Liver (tissue), 9 donors: ENCODE results near the gene MIER1. TPM values are rescaled to one million over a fixed set of nuclear protein-coding genes. Genes with fewer than 3 reads are reported as not detected.

Source experiments
- DNase-seq: peaks from one replicate; pipeline ENCODE4 v3.0.0-alpha.2; 2017; ENCODE audit warnings: low spot score
- H3K27ac ChIP-seq, 2 donors: one replicate each; pipeline ENCODE4 v1.7.0; 2013; ENCODE audit warnings: inconsistent platforms in 2 of 2, low read length in 2 of 2, control low read depth in 1 of 2, low read depth in 1 of 2, mild to moderate bottlenecking in 1 of 2
- H3K27me3 ChIP-seq, 4 donors: one replicate each; pipeline versions ENCODE4 v1.6.1 to v1.7.0; 2013; ENCODE audit warnings: low read length in 3 of 4, inconsistent platforms in 1 of 4, mild to moderate bottlenecking in 1 of 4, moderate library complexity in 1 of 4; ENCODE audit not compliant: control insufficient read depth in 4 of 4, insufficient read depth in 4 of 4
- H3K36me3 ChIP-seq, 4 donors: one replicate each; pipeline versions ENCODE4 v1.6.1 to v1.7.0; 2013; ENCODE audit warnings: low read length in 3 of 4, mild to moderate bottlenecking in 3 of 4, low read depth in 1 of 4, moderate library complexity in 1 of 4; ENCODE audit not compliant: control insufficient read depth in 4 of 4, insufficient read depth in 3 of 4
- H3K4me1 ChIP-seq, 4 donors: one replicate each; pipeline versions ENCODE4 v1.6.1 to v1.7.0; 2013; ENCODE audit warnings: low read length in 3 of 4, mild to moderate bottlenecking in 3 of 4, moderate library complexity in 1 of 4; ENCODE audit not compliant: control insufficient read depth in 4 of 4, insufficient read depth in 4 of 4
- H3K4me3 ChIP-seq, 3 donors: one replicate each; pipeline versions ENCODE4 v1.6.1 to v1.7.0; 2013; ENCODE audit warnings: low read length in 3 of 3, control low read depth in 1 of 3, low read depth in 1 of 3, mild to moderate bottlenecking in 1 of 3
- H3K9ac ChIP-seq, 2 donors: one replicate each; pipeline ENCODE4 v1.7.0; 2013; ENCODE audit warnings: low read length in 2 of 2, mild to moderate bottlenecking in 2 of 2, moderate library complexity in 2 of 2, control low read depth in 1 of 2, low read depth in 1 of 2
- H3K9me3 ChIP-seq, 4 donors: one replicate each; pipeline versions ENCODE4 v1.6.1 to v1.7.0; 2013; ENCODE audit warnings: low read length in 3 of 4; ENCODE audit not compliant: control insufficient read depth in 4 of 4
- EGR1 ChIP-seq, 2 donors: IDR thresholded peaks; 2 replicates each; pipeline ENCODE4 v1.6.1; 2016 to 2018; ENCODE audit warnings: antibody characterized with exemption in 2 of 2, low read depth in 2 of 2
- FOXA1 ChIP-seq: IDR thresholded peaks from 2 replicates; pipeline ENCODE4 v1.6.1; 2016; ENCODE audit warnings: antibody characterized with exemption
- FOXA2 ChIP-seq: IDR thresholded peaks from 2 replicates; pipeline ENCODE4 v1.6.1; 2016; ENCODE audit warnings: antibody characterized with exemption
- GABPA ChIP-seq, 2 donors: IDR thresholded peaks in 1 of 2; conservative IDR thresholded peaks in 1 of 2; 2 replicates each; pipeline ENCODE4 v1.6.1; 2016; ENCODE audit warnings: antibody characterized with exemption in 2 of 2, mild to moderate bottlenecking in 1 of 2, moderate library complexity in 1 of 2
- HNF4A ChIP-seq, 2 donors: conservative IDR thresholded peaks; 2 replicates each; pipeline ENCODE4 v1.6.1; 2016; ENCODE audit warnings: antibody characterized with exemption in 2 of 2, mild to moderate bottlenecking in 2 of 2
- HNF4G ChIP-seq: IDR thresholded peaks from 2 replicates; pipeline ENCODE4 v1.6.1; 2016; ENCODE audit warnings: antibody characterized with exemption
- JUND ChIP-seq, 2 donors: IDR thresholded peaks; 2 replicates each; pipeline ENCODE4 v1.6.1; 2016; ENCODE audit warnings: antibody characterized with exemption in 2 of 2
- NR2F2 ChIP-seq: IDR thresholded peaks from 2 replicates; pipeline ENCODE4 v1.6.1; 2016; ENCODE audit warnings: antibody characterized with exemption
- RAD21 ChIP-seq, 2 donors: IDR thresholded peaks; 2 replicates each; pipeline ENCODE4 v1.6.1; 2016; ENCODE audit warnings: antibody characterized with exemption in 2 of 2, mild to moderate bottlenecking in 2 of 2
- RXRA ChIP-seq, 2 donors: IDR thresholded peaks; 2 replicates each; pipeline ENCODE4 v1.6.1; 2017 to 2018; ENCODE audit warnings: antibody characterized with exemption in 2 of 2, mild to moderate bottlenecking in 1 of 2
- SP1 ChIP-seq: IDR thresholded peaks from 2 replicates; pipeline ENCODE4 v1.6.1; 2018; ENCODE audit warnings: antibody characterized with exemption, mild to moderate bottlenecking
- TAF1 ChIP-seq: conservative IDR thresholded peaks from 2 replicates; pipeline ENCODE4 v1.6.1; 2016; ENCODE audit warnings: antibody characterized with exemption, mild to moderate bottlenecking
- YY1 ChIP-seq: IDR thresholded peaks from 2 replicates; pipeline ENCODE4 v1.6.1; 2016; ENCODE audit warnings: antibody characterized with exemption, mild to moderate bottlenecking
- WGBS: extraction: QIAGEN DNeasy Blood & Tissue Kit; methylation state at CpG from one replicate; pipeline ENCODE4 v1.1.7; 2013; 5-methylcytosine and 5-hydroxymethylcytosine counted together
- polyA plus RNA-seq, 2 donors: library from polyadenylated mRNA; stranded (reverse) in 1 of 2; unstranded in 1 of 2; fragments of 200-250 nt in 1 of 2; fragments of >200 nt in 1 of 2; fragmentation: Nextera tagmentation in 1 of 2; extraction: Ambion mirVana in 1 of 2; gene quantifications; one replicate each; pipeline versions ENCODE4 v1.2.1 to v1.2.3, GENCODE V29; 2013 to 2015
- total RNA-seq, 2 donors: library from RNA; depleted of rRNA; stranded (reverse); fragments of >200 nt; gene quantifications; one replicate each; pipeline ENCODE4 v1.2.3, GENCODE V29; 2014
- TF ChIP-seq, protein P1 (sequence below): IDR thresholded peaks from 2 replicates; pipeline ENCODE4 v1.6.1; 2016; ENCODE audit warnings: antibody characterized with exemption
- TF ChIP-seq, protein P2 (sequence below): IDR thresholded peaks from 2 replicates; pipeline ENCODE4 v1.6.1; 2016; ENCODE audit warnings: antibody characterized with exemption
- TF ChIP-seq, protein P3 (sequence below): fragments of 150-350 bp; IDR thresholded peaks from 2 replicates; pipeline ENCODE4 v1.5.1; 2017; ENCODE audit warnings: improper control_type of control experiment, low read depth, low read length; ENCODE audit not compliant: missing input control
- TF ChIP-seq, protein P4 (sequence below): IDR thresholded peaks from 2 replicates; pipeline ENCODE4 v1.6.1; 2016; ENCODE audit warnings: antibody characterized with exemption, mild to moderate bottlenecking
- TF ChIP-seq, protein P5 (sequence below): IDR thresholded peaks from 2 replicates; pipeline ENCODE4 v1.6.1; 2016; ENCODE audit warnings: antibody characterized with exemption
- donor health status: healthy.
- donor health status: healthy.
- donor health status: healthy.
- donor health status: healthy.
- donor health status: healthy.

MIER1 gene
- total and polyA plus RNA-seq, 4 donors = 7.3 to 23.2 (median 16.6) TPM

DNA sequence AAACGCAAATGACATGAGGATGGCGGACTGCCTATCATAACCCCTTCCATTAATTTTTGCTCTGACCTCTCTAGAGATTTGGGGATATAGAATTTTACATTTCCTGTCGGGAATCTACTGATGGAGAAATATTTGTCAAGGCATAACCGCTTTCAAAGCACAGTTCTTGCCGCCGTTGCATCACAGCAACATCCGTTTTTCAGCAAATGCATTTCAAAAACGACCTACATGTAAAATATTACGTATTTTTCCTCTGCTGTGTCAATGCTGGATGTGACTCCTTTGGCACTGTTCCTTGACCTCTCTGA, 4.9 kb downstream of the MIER1 start:
- TF ChIP-seq SP1 (no peak), NR2F2 (peak; percentile 67), FOXA2 (no peak), TAF1 (no peak), RXRA (IDR thresholded peaks at IDR 0.05) (no peak), HNF4A (conservative IDR thresholded peaks at IDR 0.05) (no peak)
- TF ChIP-seq, protein P1, sequence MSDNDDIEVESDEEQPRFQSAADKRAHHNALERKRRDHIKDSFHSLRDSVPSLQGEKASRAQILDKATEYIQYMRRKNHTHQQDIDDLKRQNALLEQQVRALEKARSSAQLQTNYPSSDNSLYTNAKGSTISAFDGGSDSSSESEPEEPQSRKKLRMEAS = no peak
- TF ChIP-seq, protein P2, sequence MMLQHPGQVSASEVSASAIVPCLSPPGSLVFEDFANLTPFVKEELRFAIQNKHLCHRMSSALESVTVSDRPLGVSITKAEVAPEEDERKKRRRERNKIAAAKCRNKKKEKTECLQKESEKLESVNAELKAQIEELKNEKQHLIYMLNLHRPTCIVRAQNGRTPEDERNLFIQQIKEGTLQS = peak; percentile 50
- Histone ChIP-seq H3K9me3 (no peaks in the 10 kb centered on the region), H3K4me3 (peak overlapping the region; percentile 70 to 88 (median 81)), H3K36me3 (no peaks in the 10 kb centered on the region), H3K9ac (peak overlapping the region in 1 of 2 donors; percentile 38), H3K27ac (peak overlapping the region; percentile 94 to 99), H3K4me1 (peaks cover 1 to 31% (median 17%) of the 10 kb centered on the region in 4 donors), H3K27me3 (no peaks in the 10 kb centered on the region)
- WGBS = 15% methylated on average over 9 of the region's 9 CpGs
- DNase-seq = no peak

DNA sequence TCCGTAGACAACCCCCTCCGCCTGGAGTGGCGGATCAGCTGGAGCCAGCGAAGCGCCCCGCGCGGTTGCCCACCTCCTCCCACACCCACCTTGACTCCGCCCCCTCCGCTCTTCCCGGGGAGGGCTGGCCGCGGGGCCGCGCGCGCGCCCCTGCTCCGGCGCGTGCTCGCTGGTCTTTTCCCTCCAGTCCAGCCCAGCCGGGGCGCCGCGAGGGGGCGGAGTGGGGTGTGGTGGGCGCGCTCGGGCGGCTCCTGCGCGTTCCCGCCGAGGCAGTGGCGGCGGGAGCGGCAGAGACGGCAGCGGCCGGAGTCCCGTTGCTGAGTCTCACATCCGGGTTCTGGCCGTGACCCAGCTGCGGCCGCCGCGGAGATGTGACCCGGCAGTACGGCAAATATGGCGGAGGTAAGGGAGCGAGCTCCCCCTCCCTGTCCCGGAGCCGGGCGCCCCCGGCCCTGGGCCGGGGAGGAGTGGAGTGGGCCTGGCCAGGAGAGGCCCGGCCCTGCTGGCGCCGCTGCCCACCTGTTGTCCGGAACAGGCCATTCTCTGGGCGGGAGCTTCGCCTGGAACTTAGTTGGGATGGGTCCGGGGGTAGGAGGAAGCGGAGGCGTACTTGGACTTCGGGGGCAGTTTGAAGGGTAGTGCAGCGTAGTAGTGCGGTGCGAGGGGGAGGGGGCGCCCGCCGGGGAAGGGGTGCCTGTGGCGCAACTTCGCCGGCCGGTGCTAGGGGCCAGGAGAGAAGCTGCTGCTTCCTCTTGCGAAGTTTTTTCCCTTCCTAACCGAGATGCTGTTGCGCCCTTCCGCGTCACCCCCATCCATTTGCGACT, 5.4 kb downstream of the MIER1 start:
- peaks cover 1 to 34% (median 18%) of the 10 kb centered on the region in 4 donors for H3K4me1 ChIP-seq
- H3K9me3 ChIP-seq = no peaks in the 10 kb centered on the region
- WGBS = under 1% methylated on average over 83 of the region's 83 CpGs
- H3K9ac ChIP-seq = peak overlapping the region; percentile 76 to 99
- H3K27ac ChIP-seq = peak overlapping the region; percentile 94 to 99
- H3K36me3 ChIP-seq = no peaks in the 10 kb centered on the region
- peak; percentile 95 for DNase-seq
- peak overlapping the region; percentile 82 to 97 (median 88) for H3K4me3 ChIP-seq
- TF ChIP-seq NR2F2 = no peak
- TF ChIP-seq HNF4A (conservative IDR thresholded peaks at IDR 0.05) = peak in 1 of 2 donors; percentile 22
- TF ChIP-seq JUND (IDR thresholded peaks at IDR 0.05) = no peak
- peak; percentile 39 for TF ChIP-seq SP1
- TF ChIP-seq, protein P3, sequence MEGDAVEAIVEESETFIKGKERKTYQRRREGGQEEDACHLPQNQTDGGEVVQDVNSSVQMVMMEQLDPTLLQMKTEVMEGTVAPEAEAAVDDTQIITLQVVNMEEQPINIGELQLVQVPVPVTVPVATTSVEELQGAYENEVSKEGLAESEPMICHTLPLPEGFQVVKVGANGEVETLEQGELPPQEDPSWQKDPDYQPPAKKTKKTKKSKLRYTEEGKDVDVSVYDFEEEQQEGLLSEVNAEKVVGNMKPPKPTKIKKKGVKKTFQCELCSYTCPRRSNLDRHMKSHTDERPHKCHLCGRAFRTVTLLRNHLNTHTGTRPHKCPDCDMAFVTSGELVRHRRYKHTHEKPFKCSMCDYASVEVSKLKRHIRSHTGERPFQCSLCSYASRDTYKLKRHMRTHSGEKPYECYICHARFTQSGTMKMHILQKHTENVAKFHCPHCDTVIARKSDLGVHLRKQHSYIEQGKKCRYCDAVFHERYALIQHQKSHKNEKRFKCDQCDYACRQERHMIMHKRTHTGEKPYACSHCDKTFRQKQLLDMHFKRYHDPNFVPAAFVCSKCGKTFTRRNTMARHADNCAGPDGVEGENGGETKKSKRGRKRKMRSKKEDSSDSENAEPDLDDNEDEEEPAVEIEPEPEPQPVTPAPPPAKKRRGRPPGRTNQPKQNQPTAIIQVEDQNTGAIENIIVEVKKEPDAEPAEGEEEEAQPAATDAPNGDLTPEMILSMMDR = peak; percentile 48
- no peak for TF ChIP-seq FOXA1
- peak; percentile 8 for TF ChIP-seq HNF4G
- no peak for TF ChIP-seq FOXA2
- peak; percentile 91 for TF ChIP-seq YY1
- TF ChIP-seq TAF1 = peak; percentile 72
- TF ChIP-seq RAD21 (IDR thresholded peaks at IDR 0.05) = no peak
- TF ChIP-seq GABPA (IDR thresholded peaks at IDR 0.05 in 1 of 2, conservative IDR thresholded peaks at IDR 0.05 in 1 of 2) = peak in 1 of 2 donors; percentile 26
- TF ChIP-seq, protein P1 = no peak
- no peak for TF ChIP-seq RXRA (IDR thresholded peaks at IDR 0.05)
- TF ChIP-seq, protein P4, sequence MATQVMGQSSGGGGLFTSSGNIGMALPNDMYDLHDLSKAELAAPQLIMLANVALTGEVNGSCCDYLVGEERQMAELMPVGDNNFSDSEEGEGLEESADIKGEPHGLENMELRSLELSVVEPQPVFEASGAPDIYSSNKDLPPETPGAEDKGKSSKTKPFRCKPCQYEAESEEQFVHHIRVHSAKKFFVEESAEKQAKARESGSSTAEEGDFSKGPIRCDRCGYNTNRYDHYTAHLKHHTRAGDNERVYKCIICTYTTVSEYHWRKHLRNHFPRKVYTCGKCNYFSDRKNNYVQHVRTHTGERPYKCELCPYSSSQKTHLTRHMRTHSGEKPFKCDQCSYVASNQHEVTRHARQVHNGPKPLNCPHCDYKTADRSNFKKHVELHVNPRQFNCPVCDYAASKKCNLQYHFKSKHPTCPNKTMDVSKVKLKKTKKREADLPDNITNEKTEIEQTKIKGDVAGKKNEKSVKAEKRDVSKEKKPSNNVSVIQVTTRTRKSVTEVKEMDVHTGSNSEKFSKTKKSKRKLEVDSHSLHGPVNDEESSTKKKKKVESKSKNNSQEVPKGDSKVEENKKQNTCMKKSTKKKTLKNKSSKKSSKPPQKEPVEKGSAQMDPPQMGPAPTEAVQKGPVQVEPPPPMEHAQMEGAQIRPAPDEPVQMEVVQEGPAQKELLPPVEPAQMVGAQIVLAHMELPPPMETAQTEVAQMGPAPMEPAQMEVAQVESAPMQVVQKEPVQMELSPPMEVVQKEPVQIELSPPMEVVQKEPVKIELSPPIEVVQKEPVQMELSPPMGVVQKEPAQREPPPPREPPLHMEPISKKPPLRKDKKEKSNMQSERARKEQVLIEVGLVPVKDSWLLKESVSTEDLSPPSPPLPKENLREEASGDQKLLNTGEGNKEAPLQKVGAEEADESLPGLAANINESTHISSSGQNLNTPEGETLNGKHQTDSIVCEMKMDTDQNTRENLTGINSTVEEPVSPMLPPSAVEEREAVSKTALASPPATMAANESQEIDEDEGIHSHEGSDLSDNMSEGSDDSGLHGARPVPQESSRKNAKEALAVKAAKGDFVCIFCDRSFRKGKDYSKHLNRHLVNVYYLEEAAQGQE = no peak
- TF ChIP-seq EGR1 (IDR thresholded peaks at IDR 0.05; ENCODE audit: low read depth in 2 of 2) = peak in 1 of 2 donors; percentile 73
- TF ChIP-seq, protein P5, sequence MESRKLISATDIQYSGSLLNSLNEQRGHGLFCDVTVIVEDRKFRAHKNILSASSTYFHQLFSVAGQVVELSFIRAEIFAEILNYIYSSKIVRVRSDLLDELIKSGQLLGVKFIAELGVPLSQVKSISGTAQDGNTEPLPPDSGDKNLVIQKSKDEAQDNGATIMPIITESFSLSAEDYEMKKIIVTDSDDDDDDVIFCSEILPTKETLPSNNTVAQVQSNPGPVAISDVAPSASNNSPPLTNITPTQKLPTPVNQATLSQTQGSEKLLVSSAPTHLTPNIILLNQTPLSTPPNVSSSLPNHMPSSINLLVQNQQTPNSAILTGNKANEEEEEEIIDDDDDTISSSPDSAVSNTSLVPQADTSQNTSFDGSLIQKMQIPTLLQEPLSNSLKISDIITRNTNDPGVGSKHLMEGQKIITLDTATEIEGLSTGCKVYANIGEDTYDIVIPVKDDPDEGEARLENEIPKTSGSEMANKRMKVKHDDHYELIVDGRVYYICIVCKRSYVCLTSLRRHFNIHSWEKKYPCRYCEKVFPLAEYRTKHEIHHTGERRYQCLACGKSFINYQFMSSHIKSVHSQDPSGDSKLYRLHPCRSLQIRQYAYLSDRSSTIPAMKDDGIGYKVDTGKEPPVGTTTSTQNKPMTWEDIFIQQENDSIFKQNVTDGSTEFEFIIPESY = no peak
- TF ChIP-seq, protein P2 = no peak
- no peaks in the 10 kb centered on the region for H3K27me3 ChIP-seq
